ENCODE measurements around the gene CAT.
A peak's percentile ranks its signal among the peaks of the same experiment; 100 is the strongest.

Gene CAT

GRCh38 chr11:34459507-34460162 lies 20.9 kb downstream of the CAT start:
- no peak for DNase-seq (ENCODE audit: low read depth in 2 of 2)

- DNase-seq (ENCODE audit: low read depth in 2 of 2) = no peak
Observed at GRCh38 chr11:34460278-34460677, 21.5 kb downstream of the CAT start.

GRCh38 chr11:34461215-34461614 lies 22.5 kb downstream of the CAT start:
- no peak for DNase-seq (ENCODE audit: low read depth in 2 of 2)

GRCh38 chr11:34464591-34465051 lies 25.9 kb downstream of the CAT start:
- no peak for DNase-seq (ENCODE audit: low read depth in 2 of 2)

- no peak for DNase-seq (ENCODE audit: low read depth in 2 of 2)
Observed at GRCh38 chr11:34466802-34467488, 28.2 kb downstream of the CAT start.

GRCh38 chr11:34468209-34468841 lies 29.6 kb downstream of the CAT start:
- no peak for DNase-seq (ENCODE audit: low read depth in 2 of 2)

- no peak for DNase-seq (ENCODE audit: low read depth in 2 of 2)
Observed at GRCh38 chr11:34473603-34474169, 35.0 kb downstream of the CAT start.

GRCh38 chr11:34475656-34476055 lies 36.9 kb downstream of the CAT start:
- DNase-seq (ENCODE audit: low read depth in 2 of 2) = no peak

- DNase-seq (ENCODE audit: low read depth in 2 of 2) = no peak
Observed at GRCh38 chr11:34476849-34477248, 38.1 kb downstream of the CAT start.

- DNase-seq (ENCODE audit: low read depth in 2 of 2) = no peak
Observed at GRCh38 chr11:34478845-34479663, 40.3 kb downstream of the CAT start.

- DNase-seq (ENCODE audit: low read depth in 2 of 2) = no peak
Observed at GRCh38 chr11:34480314-34480713, 41.6 kb downstream of the CAT start.

GRCh38 chr11:34481307-34481706 lies 42.6 kb downstream of the CAT start:
- DNase-seq (ENCODE audit: low read depth in 2 of 2) = no peak

- DNase-seq (ENCODE audit: low read depth in 2 of 2) = no peak
Observed at GRCh38 chr11:34483106-34483874, 44.6 kb downstream of the CAT start.

- no peak for DNase-seq (ENCODE audit: low read depth in 2 of 2)
Observed at GRCh38 chr11:34487430-34487829, 48.7 kb downstream of the CAT start.

- DNase-seq (ENCODE audit: low read depth in 2 of 2) = no peak
Observed at GRCh38 chr11:34488855-34489557, 50.3 kb downstream of the CAT start.

- no peak for DNase-seq (ENCODE audit: low read depth in 2 of 2)
Observed at GRCh38 chr11:34490304-34490703, 51.6 kb downstream of the CAT start.

GRCh38 chr11:34492806-34493414 lies 54.2 kb downstream of the CAT start:
- DNase-seq (ENCODE audit: low read depth in 2 of 2) = peak; percentile 40 to 45

- no peak for DNase-seq (ENCODE audit: low read depth in 2 of 2)
Observed at GRCh38 chr11:34493468-34493867, 54.7 kb downstream of the CAT start.

- no peak for DNase-seq (ENCODE audit: low read depth in 2 of 2)
Observed at GRCh38 chr11:34493926-34494595, 55.3 kb downstream of the CAT start.

All from fibroblast of skin of left quadriceps (primary cell).